Chondrocyte (in vitro differentiated cells): Measurements from ENCODE around the gene CELF3. TPM values are rescaled to one million over a fixed set of nuclear protein-coding genes. Genes with fewer than 3 reads are reported as not detected.

Experiments used
- DNase-seq: peaks from one replicate; pipeline ENCODE4 v3.0.0; 2021; ENCODE audit warnings: mixed read lengths, low spot score
- H3K27ac Mint-ChIP-seq: one replicate; pipeline ENCODE4 v1.8.0; 2021; ENCODE audit warnings: mild to moderate bottlenecking, moderate library complexity, mixed read lengths; ENCODE audit not compliant: unreplicated experiment
- H3K27me3 Mint-ChIP-seq: 2 replicates; pipeline ENCODE4 v1.8.0; 2021; ENCODE audit warnings: low read depth, mixed read lengths
- H3K36me3 Mint-ChIP-seq: 2 replicates; pipeline ENCODE4 v1.8.0; 2021; ENCODE audit warnings: low read depth, mixed read lengths
- H3K4me1 Mint-ChIP-seq: 2 replicates; pipeline ENCODE4 v1.8.0; 2021; ENCODE audit warnings: low read depth, mild to moderate bottlenecking, mixed read lengths
- H3K4me3 Mint-ChIP-seq: one replicate; pipeline ENCODE4 v1.8.0; 2021; ENCODE audit warnings: mild to moderate bottlenecking, moderate library complexity, mixed read lengths; ENCODE audit not compliant: unreplicated experiment
- H3K9me3 Mint-ChIP-seq: 2 replicates; pipeline ENCODE4 v1.8.0; 2021; ENCODE audit warnings: low read depth, mixed read lengths
- CTCF ChIP-seq: fragments of 200-600 bp; sonication (generic); IDR thresholded peaks from 2 replicates; pipeline ENCODE4 v1.5.0; 2021; ENCODE audit warnings: antibody characterized with exemption, mild to moderate bottlenecking, moderate library complexity
- total RNA-seq: library from RNA; stranded (reverse); gene quantifications from 3 replicates; pipeline ENCODE4 v1.2.1, GENCODE V29; 2021

The CELF3 gene
- total RNA-seq, 1 donor from 2014 or later, result not detected

- H3K36me3 Mint-ChIP-seq, result peaks cover 18% of the 10 kb centered on the region
- no peaks in the 10 kb centered on the region for H3K9me3 Mint-ChIP-seq
- no peak overlapping the region for H3K4me3 Mint-ChIP-seq
- H3K27me3 Mint-ChIP-seq, result no peaks in the 10 kb centered on the region
- TF ChIP-seq CTCF, result no peak
- no peak overlapping the region for H3K27ac Mint-ChIP-seq
- H3K4me1 Mint-ChIP-seq, result no peaks in the 10 kb centered on the region
- no peak for DNase-seq
Measured at GRCh38 chr1:151701515-151701914, 15.1 kb downstream of the CELF3 start.

- Mint-ChIP-seq H3K27me3 (no peaks in the 10 kb centered on the region), H3K4me1 (no peaks in the 10 kb centered on the region), H3K36me3 (peaks cover 23% of the 10 kb centered on the region), H3K4me3 (no peak overlapping the region), H3K9me3 (no peaks in the 10 kb centered on the region), H3K27ac (no peak overlapping the region)
- DNase-seq, result no peak
- TF ChIP-seq CTCF, result peak; percentile 82
Measured at GRCh38 chr1:151693057-151693651, 23.4 kb downstream of the CELF3 start.

- Mint-ChIP-seq H3K27me3 (no peaks in the 10 kb centered on the region), H3K9me3 (no peaks in the 10 kb centered on the region), H3K4me3 (no peak overlapping the region), H3K4me1 (no peaks in the 10 kb centered on the region), H3K27ac (no peak overlapping the region), H3K36me3 (peaks cover 23% of the 10 kb centered on the region)
- no peak for DNase-seq
- TF ChIP-seq CTCF, result no peak
Measured at GRCh38 chr1:151692226-151692625, 24.4 kb downstream of the CELF3 start.

GRCh38 chr1:151689494-151689893 lies 27.1 kb downstream of the CELF3 start:
- TF ChIP-seq CTCF, result no peak
- H3K4me3 Mint-ChIP-seq, result no peak overlapping the region
- no peak overlapping the region for H3K27ac Mint-ChIP-seq
- peaks cover 22% of the 10 kb centered on the region for H3K36me3 Mint-ChIP-seq
- H3K9me3 Mint-ChIP-seq, result no peaks in the 10 kb centered on the region
- H3K4me1 Mint-ChIP-seq, result no peaks in the 10 kb centered on the region
- DNase-seq, result no peak
- H3K27me3 Mint-ChIP-seq, result no peaks in the 10 kb centered on the region

- no peaks in the 10 kb centered on the region for H3K9me3 Mint-ChIP-seq
- no peaks in the 10 kb centered on the region for H3K27me3 Mint-ChIP-seq
- no peak for DNase-seq
- no peak for TF ChIP-seq CTCF
- peaks cover 6% of the 10 kb centered on the region for H3K4me1 Mint-ChIP-seq
- no peak overlapping the region for H3K27ac Mint-ChIP-seq
- H3K36me3 Mint-ChIP-seq, result peaks cover 6% of the 10 kb centered on the region
- no peak overlapping the region for H3K4me3 Mint-ChIP-seq
Measured at GRCh38 chr1:151686561-151686960, 30.0 kb downstream of the CELF3 start.
